WERI-Rb-1 (cell line): ENCODE data around the gene ZNF622.

Experiments used
- DNase-seq: peaks from one replicate; pipeline ENCODE4 v3.0.0-alpha.2; 2020
- H3K27ac ChIP-seq: fragments of 250-450 bp; sonication (Bioruptor Pico); 2 replicates; pipeline ENCODE4 v1.5.1; 2020; ENCODE audit warnings: mild to moderate bottlenecking, moderate library complexity
- H3K27me3 ChIP-seq: fragments of 250-450 bp; sonication (Bioruptor Pico); 2 replicates; pipeline ENCODE4 v1.5.1; 2021; ENCODE audit warnings: mild to moderate bottlenecking, low read depth, moderate library complexity; ENCODE audit not compliant: insufficient read depth, severe bottlenecking
- H3K36me3 ChIP-seq: fragments of 250-450 bp; sonication (Bioruptor Pico); 2 replicates; pipeline ENCODE4 v1.5.1; 2020; ENCODE audit warnings: mild to moderate bottlenecking, moderate library complexity
- H3K4me3 ChIP-seq: 2 replicates; pipeline ENCODE4 v1.5.1; 2011; ENCODE audit warnings: low read depth, mild to moderate bottlenecking, control low read depth, low read length
- H3K9me3 ChIP-seq: fragments of 250-450 bp; sonication (Bioruptor Pico); 2 replicates; pipeline ENCODE4 v1.5.1; 2021; ENCODE audit warnings: mild to moderate bottlenecking, moderate library complexity; ENCODE audit not compliant: severe bottlenecking
- CTCF ChIP-seq: IDR thresholded peaks from 2 replicates; pipeline ENCODE4 v1.5.1; 2011; ENCODE audit warnings: low read depth, mild to moderate bottlenecking, control low read depth, inconsistent platforms, low read length

The ZNF622 gene

GRCh38 chr5:16492398-16493140 is 27.0 kb upstream of the ZNF622 start:
- H3K27ac ChIP-seq: no peak overlapping the region

GRCh38 chr5:16490911-16491310 is 25.3 kb upstream of the ZNF622 start:
- Histone ChIP-seq H3K4me3 (no peak overlapping the region), H3K9me3 (peaks cover 8% of the 10 kb centered on the region), H3K36me3 (no peaks in the 10 kb centered on the region), H3K27ac (no peak overlapping the region), H3K27me3 (no peaks in the 10 kb centered on the region)
- DNase-seq: no peak
- no peak for TF ChIP-seq CTCF

More at GRCh38 chr5:16492398-16493140, 27.0 kb upstream of the ZNF622 start:
- TF ChIP-seq CTCF: no peak
- peak; percentile 59 for DNase-seq
- Histone ChIP-seq H3K9me3 (peaks cover 8% of the 10 kb centered on the region), H3K4me3 (no peak overlapping the region), H3K36me3 (no peaks in the 10 kb centered on the region), H3K27me3 (no peaks in the 10 kb centered on the region)

DNA sequence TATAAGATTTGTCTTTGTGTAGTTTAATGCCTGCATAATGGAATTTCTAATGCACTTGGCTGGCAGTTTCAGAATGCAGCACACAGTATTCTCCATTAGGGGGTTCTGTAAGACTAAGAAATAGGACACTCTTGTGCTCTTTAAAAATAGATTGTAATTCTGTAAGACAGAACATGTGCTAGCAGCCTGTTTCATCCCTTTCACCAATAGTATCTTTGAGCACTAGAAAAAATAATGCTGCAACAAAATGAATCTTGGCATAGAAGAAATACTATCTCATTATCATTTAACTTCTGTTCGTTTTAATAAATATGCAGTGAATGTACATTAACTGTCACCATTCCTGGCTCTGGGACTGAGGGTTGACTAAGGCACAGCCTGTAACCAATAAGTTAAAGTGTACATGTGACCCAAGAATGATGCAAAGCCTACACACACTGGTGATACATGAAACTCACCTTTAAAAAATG is 23.8 kb upstream of the ZNF622 start:
- Histone ChIP-seq H3K4me3 (no peak overlapping the region), H3K27me3 (no peaks in the 10 kb centered on the region), H3K9me3 (no peaks in the 10 kb centered on the region), H3K36me3 (no peaks in the 10 kb centered on the region), H3K27ac (no peak overlapping the region)
- no peak for DNase-seq
- TF ChIP-seq CTCF: peak; percentile 55

- DNase-seq: no peak
- Histone ChIP-seq H3K36me3 (no peaks in the 10 kb centered on the region), H3K9me3 (no peaks in the 10 kb centered on the region), H3K27me3 (no peaks in the 10 kb centered on the region), H3K4me3 (no peak overlapping the region), H3K27ac (no peak overlapping the region)
- no peak for TF ChIP-seq CTCF
Observed at GRCh38 chr5:16487456-16487855, 21.9 kb upstream of the ZNF622 start.

GRCh38 chr5:16486711-16487111 is 21.1 kb upstream of the ZNF622 start:
- Histone ChIP-seq H3K36me3 (no peaks in the 10 kb centered on the region), H3K27ac (no peak overlapping the region), H3K27me3 (no peaks in the 10 kb centered on the region), H3K4me3 (no peak overlapping the region), H3K9me3 (no peaks in the 10 kb centered on the region)
- no peak for TF ChIP-seq CTCF
- no peak for DNase-seq

GRCh38 chr5:16485656-16486055 is 20.1 kb upstream of the ZNF622 start:
- Histone ChIP-seq H3K27ac (no peak overlapping the region), H3K4me3 (no peak overlapping the region), H3K36me3 (no peaks in the 10 kb centered on the region), H3K9me3 (no peaks in the 10 kb centered on the region), H3K27me3 (no peaks in the 10 kb centered on the region)
- no peak for TF ChIP-seq CTCF
- DNase-seq: no peak
